CD4-positive, alpha-beta T cell (primary cell): ENCODE results near the gene RBM17. TPM values are rescaled to one million over a fixed set of nuclear protein-coding genes. Genes with fewer than 3 reads are reported as not detected.

Experiments
- ATAC-seq: fragments of 200-7000 bp; cut with Tn5 transposase; one replicate; pipeline ENCODE4 v1.10.0; 2022; ENCODE audit warnings: mild to moderate bottlenecking; ENCODE audit not compliant: poor library complexity
- CTCF ChIA-PET: fragments of 350-600 bp; sonication (Branson Sonifier 250); formaldehyde crosslinking; loops from one replicate; lab custom pipeline; 2021; ENCODE audit warnings: antibody characterized with exemption, inconsistent platforms; lab: Charles Lee
- POLR2A ChIA-PET: fragments of 350-600 bp; sonication (Branson Sonifier 250); formaldehyde crosslinking; loops from one replicate; lab custom pipeline; 2021; ENCODE audit warnings: antibody characterized with exemption, inconsistent platforms; lab: Charles Lee
- DNase-seq, 14 experiments: peaks; one replicate each; pipeline ENCODE4 v3.0.0-alpha.2; 2013 to 2020; ENCODE audit warnings: mixed read lengths in 2 of 14
- H3K27ac ChIP-seq, 2 donors: one replicate each; pipeline versions ENCODE4 v1.5.1 to v1.7.0; 2013; ENCODE audit warnings: low read length in 2 of 2, low read depth in 1 of 2, mild to moderate bottlenecking in 1 of 2
- H3K27me3 ChIP-seq, 2 experiments: 1 replicate in 1 of 2; 2 replicates in 1 of 2; pipeline versions ENCODE4 v1.6.1 to v1.7.0; 2013; ENCODE audit warnings: low read length in 2 of 2, control low read depth in 1 of 2, mild to moderate bottlenecking in 1 of 2, moderate library complexity in 1 of 2; ENCODE audit not compliant: insufficient read depth in 2 of 2, control insufficient read depth in 1 of 2
- H3K36me3 ChIP-seq: one replicate; pipeline ENCODE4 v1.6.1; 2013; ENCODE audit warnings: low read length, control low read depth; ENCODE audit not compliant: insufficient read depth
- H3K4me1 ChIP-seq: one replicate; pipeline ENCODE4 v1.6.1; 2013; ENCODE audit warnings: low read length, control low read depth; ENCODE audit not compliant: insufficient read depth
- H3K4me3 ChIP-seq: one replicate; pipeline ENCODE4 v1.5.1; 2013; ENCODE audit warnings: mild to moderate bottlenecking, low read length, moderate library complexity
- H3K9me3 ChIP-seq, 2 experiments: 1 replicate in 1 of 2; 2 replicates in 1 of 2; pipeline versions ENCODE4 v1.6.1 to v1.7.0; 2013; ENCODE audit warnings: low read length in 2 of 2, mild to moderate bottlenecking in 2 of 2, control low read depth in 1 of 2, moderate library complexity in 1 of 2; ENCODE audit not compliant: control insufficient read depth in 1 of 2, insufficient read depth in 1 of 2
- H3K27ac Mint-ChIP-seq: one replicate; pipeline ENCODE4 v1.8.0; 2020; ENCODE audit warnings: mixed read lengths
- H3K27me3 Mint-ChIP-seq: one replicate; pipeline ENCODE4 v1.8.0; 2021; ENCODE audit warnings: mixed read lengths
- H3K36me3 Mint-ChIP-seq: one replicate; pipeline ENCODE4 v1.8.0; 2021; ENCODE audit warnings: low read depth, mixed read lengths
- H3K4me1 Mint-ChIP-seq: one replicate; pipeline ENCODE4 v1.8.0; 2021; ENCODE audit warnings: low read depth, mixed read lengths
- H3K4me3 Mint-ChIP-seq: one replicate; pipeline ENCODE4 v1.8.0; 2020; ENCODE audit warnings: mild to moderate bottlenecking, mixed read lengths
- H3K9me3 Mint-ChIP-seq: one replicate; pipeline ENCODE4 v1.8.0; 2020; ENCODE audit warnings: mixed read lengths
- CTCF ChIP-seq: fragments of 200-600 bp; IDR thresholded peaks from one replicate; pipeline ENCODE4 v1.8.0; 2022; ENCODE audit warnings: antibody characterized with exemption, mild to moderate bottlenecking
- intact Hi-C, 2 experiments: fragments of 100-400 bp; cut with DNase I in 1 of 2; cut with micrococcal nuclease in 1 of 2; formaldehyde crosslinking; loops; one replicate each; pipeline versions ENCODE4 v1.15.1 to v1.9.0; 2023 to 2025; cut with DNase I, micrococcal nuclease
- total RNA-seq, 174 experiments: library from RNA in 2 of 174; stranded (reverse) in 2 of 174; gene quantifications; one replicate each; pipeline ENCODE4 v1.2.3 and lab custom pipeline; 2021 to 2026

The RBM17 gene
- total RNA-seq, 2 experiments from 2014 or later: 143 to 150 TPM

GRCh38 chr10:6080417-6080973 is 8.3 kb upstream of the RBM17 start:
- Mint-ChIP-seq H3K27me3 (no peaks in the 10 kb centered on the region), H3K9me3 (no peaks in the 10 kb centered on the region), H3K4me1 (peaks cover 22% of the 10 kb centered on the region), H3K36me3 (no peaks in the 10 kb centered on the region), H3K27ac (no peak overlapping the region), H3K4me3 (no peak overlapping the region)
- no peak overlapping the region for H3K4me3 ChIP-seq
- DNase-seq (no peak), ATAC-seq (no peak)
- no peaks in the 10 kb centered on the region for H3K9me3 ChIP-seq
- H3K36me3 ChIP-seq: no peaks in the 10 kb centered on the region
- TF ChIP-seq CTCF: no peak
- intact Hi-C loops: loop anchor here in 1 of 2 experiments (2.0 kb wide), 1 partner anchor 16 kb away; no protein-coding TSS in a partner anchor
- H3K4me1 ChIP-seq: peaks cover 22% of the 10 kb centered on the region
- CTCF ChIA-PET: no interaction called here
- no peaks in the 10 kb centered on the region for H3K27me3 ChIP-seq
- H3K27ac ChIP-seq: no peak overlapping the region
- POLR2A ChIA-PET: no interaction called here

- no peaks in the 10 kb centered on the region for H3K9me3 Mint-ChIP-seq
- peaks cover 37% of the 10 kb centered on the region for H3K4me1 Mint-ChIP-seq
Measured at GRCh38 chr10:6082496-6083395, 6.1 kb upstream of the RBM17 start.

More at GRCh38 chr10:6082496-6083395, 6.1 kb upstream of the RBM17 start:
- ChIA-PET POLR2A (interaction anchor here (1.2 to 2.4 kb wide), 5 partner anchors 11 to 106 kb away, joined by 3 to 14 read pairs (median 5); partner anchors contain the start of gene IL15RA), CTCF (interaction anchor here (1.7 to 4.0 kb wide), 2 partner anchors 32 to 69 kb away, joined by 8 to 13 read pairs; no protein-coding TSS in a partner anchor)
- Mint-ChIP-seq H3K4me3 (peak overlapping the region; percentile 63), H3K27ac (peak overlapping the region; percentile 43), H3K36me3 (no peaks in the 10 kb centered on the region), H3K27me3 (no peaks in the 10 kb centered on the region)
- Histone ChIP-seq H3K27ac (no peak overlapping the region), H3K4me1 (peaks cover 32% of the 10 kb centered on the region), H3K36me3 (no peaks in the 10 kb centered on the region), H3K9me3 (no peaks in the 10 kb centered on the region), H3K4me3 (no peak overlapping the region), H3K27me3 (no peaks in the 10 kb centered on the region)
- no peak for ATAC-seq
- intact Hi-C loops: loop anchor here in 1 of 2 experiments (2.0 kb wide), 1 partner anchor 14 kb away; no protein-coding TSS in a partner anchor
- no peak for DNase-seq
- no peak for TF ChIP-seq CTCF
